Esophagus squamous epithelium (tissue), 5 donors: Measurements from ENCODE around the gene PCARE. TPM values are rescaled to one million over a fixed set of nuclear protein-coding genes. Genes with fewer than 3 reads are reported as not detected.

Experiments
- DNase-seq: peaks from one replicate; lab custom pipeline; 2025; lab: John Stamatoyannopoulos, UW
- H3K27ac ChIP-seq, 4 donors: fragments of 200-600 bp; sonication (generic); one replicate each; pipeline ENCODE4 v1.5.1; 2016 to 2019; ENCODE audit warnings: mild to moderate bottlenecking in 1 of 4
- H3K27me3 ChIP-seq, 4 donors: fragments of 200-600 bp; sonication (generic); 1 replicate in 3 of 4; 2 replicates in 1 of 4; pipeline versions ENCODE4 v1.5.1 to v1.6.0; 2017 to 2021; ENCODE audit warnings: antibody characterized with exemption in 1 of 4
- H3K36me3 ChIP-seq, 3 donors: fragments of 200-600 bp; sonication (generic); one replicate each; pipeline ENCODE4 v1.5.1; 2016 to 2019
- H3K4me1 ChIP-seq, 3 donors: fragments of 200-600 bp; sonication (generic); one replicate each; pipeline ENCODE4 v1.5.1; 2017 to 2019
- H3K4me3 ChIP-seq, 4 donors: fragments of 200-600 bp; sonication (generic); 1 replicate in 3 of 4; 2 replicates in 1 of 4; pipeline ENCODE4 v1.5.1; 2016 to 2019; ENCODE audit warnings: mild to moderate bottlenecking in 2 of 4, moderate library complexity in 1 of 4
- H3K9me3 ChIP-seq, 3 donors: fragments of 200-600 bp; sonication (generic); one replicate each; pipeline ENCODE4 v1.5.1; 2016 to 2019
- CTCF ChIP-seq, 6 experiments: fragments of 450-650 bp in 4 of 6; fragments of 200-600 bp in 2 of 6; sonication (generic) in 2 of 6; IDR thresholded peaks; one replicate each; pipeline ENCODE4 v1.5.1; 2016 to 2019; ENCODE audit warnings: antibody characterized with exemption in 6 of 6, mild to moderate bottlenecking in 4 of 6, moderate library complexity in 4 of 6
- POLR2A ChIP-seq, 4 donors: fragments of 450-650 bp; IDR thresholded peaks; one replicate each; pipeline ENCODE4 v1.6.1; 2017; ENCODE audit warnings: antibody characterized with exemption in 4 of 4, mild to moderate bottlenecking in 4 of 4, moderate library complexity in 3 of 4
- WGBS, 2 donors: methylation state at CpG; one replicate each; pipeline ENCODE4 v1.1.5; 2018; 5-methylcytosine and 5-hydroxymethylcytosine counted together
- intact Hi-C: fragments of 100-400 bp; cut with DNase I; formaldehyde crosslinking; loops from one replicate; pipeline ENCODE4 v1.15.0; 2022
- total RNA-seq, 4 donors: library from RNA; depleted of rRNA; stranded (reverse); fragments of >200 nt; gene quantifications; one replicate each; pipeline ENCODE4 v1.1.0, GENCODE V29; 2016
- donor health status: DM: yes; HTN: yes; CAD: no.

Gene PCARE
- total RNA-seq, 4 donors from 2014 or later = 0.04 TPM; not detected in 3

GRCh38 chr2:29041161-29041660 lies 33.1 kb downstream of the PCARE start:
- no peak for DNase-seq
- intact Hi-C loops = loop anchor here (10.0 kb wide), 1 partner anchor 154 kb away; no protein-coding TSS in a partner anchor
- Histone ChIP-seq H3K27ac (no peak overlapping the region), H3K9me3 (no peaks in the 10 kb centered on the region), H3K36me3 (no peaks in the 10 kb centered on the region), H3K4me1 (peaks cover 0 to 26% (median 0%) of the 10 kb centered on the region in 3 donors), H3K4me3 (no peak overlapping the region), H3K27me3 (no peaks in the 10 kb centered on the region)
- no peak for TF ChIP-seq CTCF (IDR thresholded peaks at IDR 0.05)
- TF ChIP-seq POLR2A (IDR thresholded peaks at IDR 0.05) = no peak
- 81 to 93% methylated on average over 7 to 9 of the region's 9 CpGs for WGBS, 2 donors

- 71 to 78% methylated on average over 6 of the region's 6 CpGs for WGBS, 2 donors
- no peak overlapping the region for H3K4me3 ChIP-seq
- intact Hi-C loops = loop anchor here (10.0 kb wide), 1 partner anchor 154 kb away; no protein-coding TSS in a partner anchor
Measured at GRCh38 chr2:29040552-29040951, 33.8 kb downstream of the PCARE start.

GRCh38 chr2:29039718-29040480 lies 34.4 kb downstream of the PCARE start:
- WGBS, 2 donors = 56 to 62% methylated on average over 4 of the region's 4 CpGs
- DNase-seq = no peak
- no peaks in the 10 kb centered on the region for H3K9me3 ChIP-seq
- H3K4me1 ChIP-seq = peaks cover 0 to 26% (median 0%) of the 10 kb centered on the region in 3 donors
- no peaks in the 10 kb centered on the region for H3K27me3 ChIP-seq
- H3K36me3 ChIP-seq = no peaks in the 10 kb centered on the region
- intact Hi-C loops = loop anchor here (10.0 kb wide), 1 partner anchor 155 kb away; no protein-coding TSS in a partner anchor
- no peak for TF ChIP-seq POLR2A (IDR thresholded peaks at IDR 0.05)
- TF ChIP-seq CTCF (IDR thresholded peaks at IDR 0.05) = no peak
- no peak overlapping the region for H3K27ac ChIP-seq
- H3K4me3 ChIP-seq = no peak overlapping the region

More at GRCh38 chr2:29040552-29040951, 33.8 kb downstream of the PCARE start:
- Histone ChIP-seq H3K4me1 (peaks cover 0 to 26% (median 0%) of the 10 kb centered on the region in 3 donors), H3K9me3 (no peaks in the 10 kb centered on the region), H3K27me3 (no peaks in the 10 kb centered on the region), H3K27ac (no peak overlapping the region), H3K36me3 (no peaks in the 10 kb centered on the region)
- TF ChIP-seq POLR2A (IDR thresholded peaks at IDR 0.05) (no peak), CTCF (IDR thresholded peaks at IDR 0.05) (no peak)
- no peak for DNase-seq

GRCh38 chr2:29035016-29035745 lies 39.1 kb downstream of the PCARE start:
- TF ChIP-seq POLR2A (IDR thresholded peaks at IDR 0.05) (no peak), CTCF (IDR thresholded peaks at IDR 0.05) (no peak)
- Histone ChIP-seq H3K4me3 (no peak overlapping the region), H3K27ac (no peak overlapping the region), H3K4me1 (peaks cover 0 to 9% (median 0%) of the 10 kb centered on the region in 3 donors), H3K27me3 (no peaks in the 10 kb centered on the region), H3K9me3 (no peaks in the 10 kb centered on the region), H3K36me3 (no peaks in the 10 kb centered on the region)
- intact Hi-C loops = no loop called here
- no peak for DNase-seq
- WGBS, 2 donors = 90 to 95% methylated on average over 3 to 7 of the region's 17 CpGs
